ENCODE measurements around the gene ZNF770.
A peak's percentile ranks its signal among the peaks of the same experiment; 100 is the strongest.

ZNF770 gene

DNA sequence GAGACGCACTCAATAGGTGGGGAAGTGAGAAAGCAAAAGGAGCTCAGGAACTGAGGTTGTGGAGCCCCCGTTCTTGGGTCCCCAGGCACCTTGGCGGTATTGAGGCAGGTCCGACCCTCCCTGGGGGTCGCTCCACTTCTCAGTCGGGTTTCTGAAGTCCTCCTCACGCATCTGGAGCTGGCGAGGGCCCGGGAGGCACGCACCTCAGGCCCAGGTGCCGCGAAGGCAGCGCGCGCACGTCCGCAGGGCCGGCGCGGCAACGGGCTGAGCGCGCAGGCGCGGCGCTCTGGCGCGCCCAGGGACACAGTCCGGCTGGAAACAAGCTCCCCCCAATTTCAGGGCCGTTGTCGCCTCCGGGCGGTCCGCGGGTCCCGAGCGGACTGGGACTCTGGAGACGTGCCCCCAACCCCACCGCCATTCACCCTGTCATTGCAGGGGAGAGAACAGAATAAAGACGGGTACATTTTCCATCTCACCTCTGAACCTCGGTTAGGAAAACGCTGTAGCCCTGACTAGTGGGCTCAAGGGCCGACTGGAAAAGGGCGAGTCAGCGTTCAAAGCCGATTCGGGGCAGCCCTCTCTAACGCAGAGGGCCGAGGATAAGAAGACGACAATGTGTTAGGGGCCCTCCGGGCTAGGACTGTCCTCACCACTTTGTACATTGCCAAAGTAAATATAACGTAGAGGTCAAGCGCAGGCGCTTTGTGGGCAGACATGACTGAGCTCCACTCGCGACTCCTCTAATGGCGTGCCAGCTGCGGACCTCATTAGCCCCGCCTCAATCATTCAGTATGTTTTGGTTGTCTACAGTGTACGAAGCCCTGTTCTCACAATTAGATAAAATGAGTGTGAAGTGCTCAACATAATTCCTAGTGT, at the start of gene ZNF770:
TSS of gene ZNF770 (minus strand) at position 261 of the 876 bp plus-strand sequence. CDS start 4,853 bp downstream, outside the sequence.
- DNase-seq: peak; percentile 78 to 86

DNA sequence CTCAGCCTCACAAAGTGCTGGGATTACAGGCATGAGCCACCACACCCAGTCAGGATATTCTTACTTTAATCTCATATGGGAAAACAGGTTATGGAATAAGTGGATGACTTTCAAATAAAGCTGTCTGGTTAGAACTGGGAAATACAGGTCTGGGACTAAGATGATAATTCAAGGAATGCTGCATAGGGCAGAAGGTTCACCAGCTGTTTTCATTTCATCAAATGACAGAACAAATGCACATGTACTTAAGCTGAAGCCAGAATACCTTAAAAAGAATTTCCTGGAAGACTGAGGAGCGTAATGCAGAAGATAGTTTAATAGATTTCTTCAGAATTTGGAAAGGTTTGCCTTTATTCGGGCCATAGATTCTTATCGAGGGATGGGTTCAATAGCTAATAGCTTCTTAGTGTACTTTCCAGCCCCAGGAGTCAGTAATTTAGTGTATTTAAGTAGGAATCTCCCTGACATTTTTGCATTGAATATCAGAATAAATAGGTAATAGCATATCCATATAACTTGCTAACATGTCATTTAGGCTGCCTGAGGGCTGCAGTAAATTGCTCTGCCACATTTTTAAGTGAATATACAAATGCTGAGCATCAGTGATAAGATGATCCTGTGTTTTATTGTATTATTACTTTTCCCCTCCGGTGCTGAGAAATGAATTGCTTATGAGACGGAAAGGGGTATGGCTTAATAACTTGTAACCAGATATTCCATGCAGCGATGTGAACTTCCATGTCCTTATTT, 40.3 kb upstream of the ZNF770 start:
- DNase-seq: no peak

GRCh38 chr15:35023804-35024203, 35.7 kb upstream of the ZNF770 start:
- DNase-seq: no peak

DNA sequence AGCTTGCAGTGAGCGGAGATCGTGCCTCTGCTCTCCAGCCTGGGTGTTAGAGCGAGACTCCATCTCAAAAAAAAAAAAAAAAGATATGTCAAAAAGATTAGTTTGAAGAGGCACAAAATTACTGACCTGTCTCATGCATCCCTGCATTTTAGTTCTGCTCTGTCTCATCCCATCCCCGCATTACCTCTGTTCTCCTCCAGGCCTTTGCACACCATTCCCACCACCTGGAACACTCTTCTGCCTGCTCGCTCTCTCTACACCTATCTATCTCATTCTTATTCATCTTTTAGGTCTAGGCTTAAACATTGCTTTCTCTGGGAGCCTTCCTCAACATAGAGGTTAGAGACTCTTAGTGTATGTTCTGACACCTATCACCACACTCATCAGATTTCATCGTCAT, 32.9 kb upstream of the ZNF770 start:
- no peak for DNase-seq

- DNase-seq: no peak
Observed at GRCh38 chr15:35019404-35020327, 31.6 kb upstream of the ZNF770 start.

GRCh38 chr15:35014241-35014640, 26.2 kb upstream of the ZNF770 start:
- DNase-seq: no peak

- DNase-seq: no peak
Observed at GRCh38 chr15:35013370-35013769, 25.3 kb upstream of the ZNF770 start.

- no peak for DNase-seq
Observed at GRCh38 chr15:35007397-35007796, 19.3 kb upstream of the ZNF770 start.

DNA sequence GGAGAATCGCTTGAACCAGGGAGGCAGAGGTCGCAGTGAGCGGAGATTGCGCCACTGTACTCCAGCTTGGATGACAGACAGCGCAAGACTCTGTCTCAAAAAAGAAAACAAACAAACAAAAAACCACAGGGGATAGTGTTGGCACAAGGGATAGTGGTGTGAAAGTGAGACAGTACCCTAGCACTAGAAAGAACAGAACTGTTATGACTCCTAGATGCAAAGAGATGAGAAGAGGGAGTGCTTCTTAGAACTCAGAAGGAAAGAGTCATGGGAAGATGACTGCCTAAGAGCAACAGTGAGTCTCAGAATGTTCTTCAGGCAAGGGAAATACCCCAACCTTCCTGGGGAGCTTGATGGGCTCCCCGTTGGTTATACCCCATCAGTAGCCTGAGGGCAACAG, 17.8 kb upstream of the ZNF770 start:
- DNase-seq: no peak

DNA sequence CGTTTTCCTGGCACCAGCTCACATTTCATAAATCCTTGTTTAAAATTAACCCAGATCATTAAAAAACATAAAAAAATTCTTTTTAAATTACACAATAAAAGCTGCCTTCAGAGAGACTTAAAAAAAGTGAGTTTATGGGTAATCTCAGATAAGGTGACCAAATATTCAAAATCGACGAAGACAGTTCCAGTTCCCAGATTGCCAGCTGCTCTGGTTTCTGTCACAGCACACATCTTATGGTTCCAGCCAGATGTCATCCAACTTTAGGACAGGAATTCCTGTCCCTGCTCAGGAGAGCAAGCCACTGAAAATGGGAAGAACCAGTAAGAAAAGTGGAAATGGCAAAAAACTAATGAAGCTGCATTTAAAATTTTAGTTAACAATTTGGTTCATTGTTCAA, 15.8 kb upstream of the ZNF770 start:
- no peak for DNase-seq

- no peak for DNase-seq
Observed at GRCh38 chr15:35000511-35000910, 12.4 kb upstream of the ZNF770 start.

- no peak for DNase-seq
Observed at GRCh38 chr15:34999906-35000305, 11.8 kb upstream of the ZNF770 start.

DNA sequence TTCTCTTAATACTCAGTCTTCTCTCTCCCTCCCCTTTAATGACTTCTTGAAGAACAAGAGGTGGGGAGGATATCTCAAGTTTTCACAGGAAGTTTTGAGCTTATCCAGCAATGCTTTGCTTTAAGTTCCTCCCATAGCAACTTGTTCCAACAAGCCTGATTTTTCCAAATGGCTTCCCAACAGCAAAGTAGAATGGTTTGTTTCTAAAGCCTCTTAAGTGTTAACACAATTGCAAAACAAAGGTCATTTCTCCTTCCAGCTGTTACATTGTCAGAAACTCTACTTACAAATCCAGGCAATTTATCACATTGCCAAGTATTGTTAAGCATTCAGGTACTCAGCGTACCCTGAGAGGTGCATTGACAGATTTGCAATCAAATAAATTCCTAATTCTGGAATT, 6.8 kb upstream of the ZNF770 start:
- DNase-seq: no peak

DNA sequence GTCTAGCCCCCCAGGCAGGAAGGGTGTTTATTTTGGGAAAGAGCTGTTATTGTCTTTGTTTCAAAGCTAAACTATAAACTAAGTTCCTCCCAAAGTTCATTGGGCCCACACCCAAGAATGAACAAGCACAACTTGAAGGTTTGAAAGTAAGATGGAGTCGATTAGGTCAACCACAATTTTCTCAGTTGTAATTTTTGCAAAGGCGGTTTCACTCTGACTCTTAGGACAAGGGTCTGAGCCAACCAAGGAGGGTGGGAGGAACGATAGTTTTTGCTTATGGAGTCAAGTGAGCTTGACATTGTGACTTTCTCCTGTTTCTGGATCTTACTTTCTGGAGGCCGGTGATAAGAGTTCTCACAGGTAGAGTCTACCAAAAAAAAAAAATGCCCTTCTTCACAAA, 5.8 kb upstream of the ZNF770 start:
- DNase-seq: no peak

DNA sequence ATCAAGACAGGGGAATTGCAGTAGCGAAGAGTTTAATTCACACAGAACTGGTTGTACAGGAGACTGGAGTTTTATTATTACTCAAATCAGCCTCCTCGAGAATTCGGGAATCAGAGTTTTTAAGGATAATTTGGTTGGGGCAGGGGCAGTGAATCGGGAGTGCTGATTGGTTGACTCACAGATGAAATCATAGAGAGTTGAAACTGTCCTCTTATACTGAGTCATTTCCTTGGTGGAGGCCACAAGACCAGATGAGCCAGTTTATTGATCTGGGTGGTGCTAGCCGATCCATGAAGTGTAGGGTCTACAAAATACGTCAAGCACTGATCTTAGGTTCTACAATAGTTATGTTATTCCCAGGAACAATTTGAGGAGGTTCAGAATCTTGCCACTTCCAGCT, 5.3 kb upstream of the ZNF770 start:
- DNase-seq: no peak

GRCh38 chr15:34987609-34988026, 469 bp downstream of the ZNF770 start:
- no peak for DNase-seq

GRCh38 chr15:34986771-34987480, 1.2 kb downstream of the ZNF770 start:
- DNase-seq: peak in 1 of 2 experiments; percentile 17

GRCh38 chr15:34986326-34986725, 1.8 kb downstream of the ZNF770 start:
- DNase-seq: no peak

GRCh38 chr15:34984889-34985630, 3.0 kb downstream of the ZNF770 start:
- DNase-seq: no peak

DNA sequence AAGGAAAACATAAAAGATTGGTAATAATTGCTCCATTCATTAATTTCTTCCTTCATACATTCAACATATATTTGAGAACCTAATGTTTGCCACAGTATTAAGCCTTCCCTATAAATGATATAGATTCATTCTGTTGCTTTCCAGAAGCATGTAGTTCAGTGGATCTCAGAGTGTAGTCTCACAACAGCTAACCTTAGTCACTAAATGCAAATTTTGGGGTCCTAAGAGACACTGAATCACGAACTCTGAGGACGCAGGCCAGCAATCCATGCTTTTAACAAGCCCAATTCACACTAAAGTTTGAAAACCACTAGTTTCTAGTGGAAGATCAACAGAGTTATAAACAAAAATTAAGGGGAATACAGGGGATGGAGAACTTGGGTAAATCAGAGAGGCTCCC, 11.3 kb downstream of the ZNF770 start:
- no peak for DNase-seq

GRCh38 chr15:34976073-34976472, 12.0 kb downstream of the ZNF770 start:
- DNase-seq: no peak

- DNase-seq: no peak
Observed at GRCh38 chr15:34973512-34973911, 14.6 kb downstream of the ZNF770 start.

All from NCI-H524 (cell line).